HG02588 (cell line): Measurements from ENCODE around the gene UBE4B.
"Not testable (repeated sequence)": the region's sequence is repeated elsewhere in the genome, so short reads cannot be mapped to it uniquely, and the experiment has no call there.

ENCODE experiments used
- ATAC-seq: cut with Tn5 transposase; IDR thresholded peaks from one replicate; pipeline ENCODE4 v1.9.1; 2021; ENCODE audit warnings: mild to moderate bottlenecking, moderate library complexity; ENCODE audit not compliant: unreplicated experiment

UBE4B gene

DNA sequence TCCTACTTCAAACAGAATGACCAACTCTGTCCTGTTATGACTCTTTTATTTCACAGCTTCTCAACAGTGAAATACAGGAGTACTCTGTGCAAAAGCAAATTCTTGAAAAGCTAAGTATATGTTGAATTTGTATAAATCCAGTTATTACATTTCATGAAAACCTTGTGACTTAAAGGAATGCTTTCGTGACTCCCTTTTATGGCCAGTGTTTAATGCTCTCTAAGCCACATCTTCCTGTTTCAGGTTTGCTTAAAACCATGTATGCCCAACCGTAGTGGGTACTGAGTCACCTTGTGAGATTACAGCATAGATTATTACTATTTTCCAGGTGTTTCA is 137.4 kb downstream of the UBE4B start:
- no peak for ATAC-seq

DNA sequence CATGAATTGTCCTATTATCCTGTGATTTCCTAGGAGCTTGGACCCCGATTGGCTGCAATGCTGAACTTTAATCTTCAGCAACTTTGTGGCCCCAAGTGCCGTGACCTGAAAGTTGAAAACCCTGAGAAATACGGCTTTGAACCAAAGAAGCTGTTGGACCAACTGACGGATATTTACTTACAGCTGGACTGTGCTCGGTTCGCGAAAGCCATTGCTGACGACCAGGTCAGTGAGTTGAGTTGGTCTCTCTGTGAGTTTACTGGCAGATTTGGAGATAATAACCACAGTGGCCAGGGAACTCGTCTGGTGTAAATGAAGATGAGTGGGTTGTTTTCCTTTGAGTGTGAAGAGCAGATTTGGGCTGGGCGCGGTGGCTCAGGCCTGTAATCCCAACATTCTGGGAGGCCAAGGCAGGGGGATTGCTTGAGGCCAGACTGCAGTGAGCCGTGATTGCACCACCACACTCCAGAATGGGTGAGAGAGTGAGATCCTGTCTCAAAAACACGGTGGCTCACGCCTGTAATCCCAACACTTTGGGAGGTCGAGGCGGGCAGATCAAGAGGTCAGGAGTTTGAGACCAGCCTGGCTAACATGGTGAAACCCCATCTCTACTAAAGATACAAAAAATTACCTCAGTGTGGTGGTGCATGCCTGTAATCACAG is 138.5 kb downstream of the UBE4B start:
- no peak for ATAC-seq

DNA sequence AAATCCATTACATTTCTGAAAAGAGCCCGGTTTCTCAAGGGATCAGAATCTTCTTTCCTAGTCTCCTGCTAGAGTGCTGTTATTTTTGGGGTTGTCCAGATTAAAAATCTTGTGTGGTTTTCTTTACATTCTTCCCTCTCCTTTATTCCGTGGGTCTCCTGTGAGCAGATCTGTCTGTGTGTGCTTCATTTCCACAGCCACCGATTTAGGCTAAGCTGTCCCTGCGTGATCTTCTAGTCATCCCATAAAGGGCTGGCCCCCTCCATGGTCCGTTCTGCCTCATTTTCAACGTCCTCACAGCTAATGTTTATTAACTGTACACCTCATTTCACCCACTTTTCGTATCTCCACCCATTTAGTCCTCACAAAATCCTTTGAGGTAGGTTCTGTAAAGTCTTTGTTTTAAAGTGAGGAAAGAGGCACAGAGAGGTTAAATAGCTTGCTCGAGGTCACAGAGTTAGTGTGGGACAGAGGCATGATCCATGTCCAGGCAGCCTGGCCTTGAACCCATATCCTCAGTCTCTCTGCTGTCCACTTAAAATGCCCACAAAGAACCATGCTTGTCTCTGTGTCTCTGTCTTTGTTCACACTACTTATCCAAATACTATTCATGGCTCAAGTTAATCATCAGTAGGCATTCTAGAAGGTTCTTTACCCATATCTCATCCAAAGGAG is 139.4 kb downstream of the UBE4B start:
- ATAC-seq: no peak

DNA sequence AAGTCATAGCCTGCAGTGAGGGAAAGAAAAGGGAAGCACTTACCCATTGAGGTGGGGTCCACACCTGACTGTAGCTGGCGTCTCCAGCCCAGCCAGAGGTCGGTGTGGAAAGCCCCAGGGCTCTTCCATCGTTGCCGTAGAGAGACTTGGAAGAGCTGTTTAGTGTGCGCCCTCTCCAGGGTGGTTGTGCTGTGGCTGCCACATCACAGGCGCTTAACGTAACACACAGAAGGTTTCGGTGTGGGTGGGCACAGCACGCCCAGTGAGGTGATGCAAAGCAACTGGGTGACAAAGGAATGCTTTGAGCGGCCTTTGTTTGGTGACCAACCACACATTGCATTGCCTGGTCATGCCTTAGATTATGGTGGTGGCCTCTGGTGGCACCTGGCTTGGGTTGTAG is 140.8 kb downstream of the UBE4B start:
- no peak for ATAC-seq

DNA sequence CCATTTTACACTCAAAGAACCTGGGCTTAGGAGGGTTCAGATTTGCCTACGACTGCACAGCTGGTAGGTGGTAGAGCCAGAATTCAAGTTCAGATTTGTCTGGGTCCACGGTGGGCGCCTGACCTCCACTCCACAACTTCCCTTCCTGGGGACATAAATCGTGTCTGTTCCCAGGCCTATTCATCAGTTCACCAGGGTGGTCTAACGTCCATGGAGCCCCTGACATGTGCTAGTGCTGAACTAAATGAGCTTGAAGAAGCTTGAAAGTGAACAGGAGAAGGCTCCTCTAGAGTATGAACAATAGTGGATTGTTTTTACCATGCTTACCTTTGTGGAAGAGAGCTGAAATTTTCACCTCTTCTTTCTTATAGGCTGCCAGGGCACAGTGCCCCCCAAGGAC is 145.1 kb downstream of the UBE4B start:
- ATAC-seq: no peak

DNA sequence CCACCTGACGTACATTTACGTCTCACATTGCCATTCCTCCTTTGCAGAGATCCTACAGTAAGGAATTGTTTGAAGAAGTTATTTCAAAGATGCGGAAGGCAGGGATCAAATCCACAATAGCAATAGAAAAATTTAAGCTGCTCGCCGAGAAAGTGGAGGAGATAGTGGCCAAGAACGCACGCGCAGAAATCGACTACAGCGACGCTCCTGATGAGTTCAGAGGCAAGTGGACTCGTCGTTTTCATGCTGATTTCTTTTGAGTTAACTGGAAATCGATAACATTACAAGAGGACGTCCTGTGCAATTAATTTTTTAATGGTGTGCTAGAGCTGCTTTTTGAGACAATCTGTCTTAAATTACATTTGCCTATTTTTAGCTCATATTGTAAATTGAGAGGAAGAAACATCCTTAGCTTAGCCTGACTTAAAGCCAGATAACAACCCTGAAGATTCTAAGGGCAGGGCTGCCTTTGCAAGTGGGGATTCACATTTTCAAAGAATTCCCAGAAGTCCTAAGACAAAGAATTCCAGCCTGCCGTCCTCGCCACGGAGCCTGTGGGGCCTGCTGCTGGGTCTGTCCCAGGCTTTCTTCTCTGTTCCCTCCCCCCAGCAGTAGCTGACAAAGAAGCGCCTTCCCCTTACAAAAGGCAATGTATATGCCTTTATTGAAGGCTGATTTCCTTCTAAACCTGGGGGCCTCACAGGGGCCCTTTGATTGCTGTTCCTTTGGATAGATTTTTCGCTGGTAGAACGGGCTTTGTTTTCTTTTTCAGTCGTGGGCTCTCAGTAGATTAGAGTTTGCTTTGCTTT is 146.0 kb downstream of the UBE4B start:
- ATAC-seq: no peak

DNA sequence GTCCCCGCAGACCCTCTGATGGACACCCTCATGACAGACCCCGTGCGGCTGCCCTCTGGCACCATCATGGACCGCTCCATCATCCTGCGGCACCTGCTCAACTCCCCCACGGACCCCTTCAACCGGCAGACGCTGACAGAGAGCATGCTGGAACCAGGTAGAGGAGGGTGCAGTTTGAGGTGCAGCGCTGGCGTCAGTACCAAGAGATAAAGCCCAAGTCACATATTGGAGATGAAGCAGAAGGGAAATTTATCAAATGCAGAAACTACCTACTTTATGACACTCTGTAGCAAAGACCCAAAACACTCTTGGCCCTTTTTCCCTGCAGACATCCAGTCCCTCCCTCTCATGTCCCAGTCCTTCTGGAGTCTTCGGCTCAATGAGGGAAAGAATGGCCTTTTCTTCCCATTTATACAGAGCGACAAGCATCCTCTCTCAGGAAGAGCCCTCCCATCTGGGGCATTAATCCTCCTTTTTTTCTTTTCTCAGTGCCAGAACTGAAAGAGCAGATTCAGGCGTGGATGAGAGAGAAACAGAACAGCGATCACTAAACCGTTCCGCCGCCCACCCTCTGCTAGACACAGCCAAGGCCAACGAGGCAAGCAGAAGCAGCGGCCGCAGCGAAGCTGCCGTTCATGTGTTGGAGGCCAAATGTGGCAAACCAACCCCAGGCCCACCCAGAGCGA is 146.8 kb downstream of the UBE4B start:
- ATAC-seq: no peak

DNA sequence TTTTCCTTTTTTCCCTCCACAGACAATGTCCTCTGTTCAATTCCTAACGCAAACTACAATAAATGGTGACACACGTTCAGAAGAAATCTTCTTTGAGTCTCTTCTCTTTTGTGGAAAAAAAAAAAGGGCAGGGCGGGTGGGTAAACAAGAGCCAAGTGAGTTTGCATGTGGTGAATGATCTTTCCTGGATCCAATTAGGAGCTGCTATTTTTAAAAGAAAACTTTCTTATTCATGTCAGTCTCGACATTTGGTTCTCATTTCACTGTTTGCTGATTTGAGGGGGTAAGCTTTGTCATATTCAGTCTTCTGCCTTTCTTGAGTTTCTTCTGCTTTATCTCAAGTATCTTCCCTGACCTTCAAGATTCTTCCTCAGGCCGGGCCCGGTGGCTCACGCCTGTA is 148.4 kb downstream of the UBE4B start:
- no peak for ATAC-seq

DNA sequence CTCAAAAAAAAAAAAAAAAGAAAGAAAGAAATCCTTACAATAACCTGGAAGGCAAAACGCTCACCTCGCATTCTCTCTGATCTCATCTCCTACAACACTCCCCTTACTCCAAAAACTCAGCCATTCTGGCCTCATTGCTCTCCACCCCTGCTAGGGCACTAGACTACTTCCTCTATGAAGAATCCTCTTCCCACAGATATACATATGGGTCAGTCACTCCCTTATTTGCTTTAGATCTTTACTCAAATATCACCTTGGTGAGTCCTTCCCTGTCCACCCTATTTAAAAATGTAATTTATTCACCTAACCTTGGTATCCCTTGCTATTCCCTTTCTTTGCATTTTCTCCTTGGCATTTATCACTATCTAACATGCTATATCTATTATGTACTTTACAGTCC is 153.0 kb downstream of the UBE4B start:
- ATAC-seq: no peak

DNA sequence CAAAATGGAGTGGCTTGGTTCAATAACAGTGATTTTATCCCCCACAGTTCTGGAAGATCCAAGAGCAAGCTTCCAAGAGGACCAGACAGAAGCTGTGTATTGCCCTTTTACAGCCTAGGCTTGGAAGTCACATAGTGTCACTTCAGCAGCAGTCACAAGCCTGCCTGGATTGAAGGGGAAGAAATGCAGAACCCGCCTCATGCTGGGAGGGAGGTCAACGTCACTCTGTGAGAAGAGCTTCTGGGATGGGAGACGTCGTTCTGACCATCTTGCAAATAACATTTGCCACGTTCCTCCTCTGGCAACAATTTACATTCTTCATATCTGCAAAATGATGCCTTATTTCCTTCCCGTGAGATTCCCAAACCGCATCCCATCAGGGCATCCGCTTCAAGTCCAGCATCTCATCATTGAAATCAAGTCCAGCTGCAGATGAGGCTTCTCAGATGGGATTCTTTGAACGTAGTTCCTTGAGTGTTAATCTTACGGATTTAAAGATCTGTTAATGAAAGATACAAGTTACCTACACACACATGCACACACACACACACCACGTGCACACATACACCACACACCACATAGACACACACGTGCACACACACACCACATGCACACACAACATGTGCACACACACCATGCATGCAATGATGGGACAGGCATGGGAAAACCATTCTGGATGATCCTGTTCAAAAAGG is 153.7 kb downstream of the UBE4B start:
- ATAC-seq: no peak

DNA sequence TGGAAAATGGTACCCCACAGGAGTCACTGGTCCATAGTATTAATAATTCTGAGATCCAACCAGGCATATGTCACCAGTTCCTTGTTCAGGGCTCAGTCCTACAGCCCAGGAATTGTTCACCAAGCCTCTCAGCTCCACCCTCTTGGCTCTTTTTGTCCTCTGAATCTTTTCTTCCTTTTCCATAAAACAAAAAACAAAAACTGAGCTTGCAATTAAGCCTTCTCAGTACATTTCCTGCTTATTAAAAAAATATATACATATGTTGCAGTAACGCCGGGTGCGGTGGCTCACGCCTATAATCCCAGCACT is 154.2 kb downstream of the UBE4B start:
- no peak for ATAC-seq

DNA sequence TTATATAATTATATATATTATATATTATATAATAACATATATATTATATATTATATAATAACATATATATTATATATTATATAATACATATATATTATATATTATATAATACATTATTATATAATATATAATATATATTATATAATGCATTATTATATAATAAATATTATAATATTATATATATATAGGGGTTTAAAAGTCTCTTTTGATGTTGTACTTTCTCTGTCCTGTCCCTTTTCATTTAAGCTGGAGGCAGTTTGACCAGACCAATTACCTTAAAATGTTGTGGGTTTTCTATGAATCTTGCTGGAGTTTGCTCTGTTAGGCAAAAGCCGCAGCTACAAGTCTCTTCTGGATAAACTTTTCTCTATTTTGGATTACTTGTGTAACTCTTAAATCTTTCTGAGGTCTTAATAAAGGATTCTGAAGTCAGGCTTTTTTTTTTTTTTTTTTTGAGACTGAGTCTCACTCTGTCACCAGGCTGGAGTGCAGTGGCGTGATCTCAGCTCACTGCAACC is 155.4 kb downstream of the UBE4B start:
- ATAC-seq: no peak

DNA sequence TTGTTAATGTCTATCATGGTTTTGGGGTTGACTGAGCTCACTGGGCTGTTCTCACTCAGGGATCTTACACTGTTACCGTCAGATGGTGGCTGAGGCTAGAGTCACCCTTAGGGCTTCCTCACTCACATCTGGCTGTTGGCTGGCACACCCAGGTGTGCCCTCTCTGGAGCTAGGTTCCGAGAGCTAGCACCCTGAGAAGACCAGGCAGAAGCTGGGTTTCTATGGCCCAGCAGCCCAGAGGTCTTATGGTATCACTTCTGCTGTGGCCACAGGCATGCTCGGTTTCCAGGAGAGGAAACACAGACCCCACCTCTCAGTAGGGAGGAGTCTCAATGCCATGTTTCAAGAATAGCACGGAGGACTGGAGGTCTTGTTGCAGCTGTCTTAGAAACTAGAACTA is 156.9 kb downstream of the UBE4B start:
- no peak for ATAC-seq

DNA sequence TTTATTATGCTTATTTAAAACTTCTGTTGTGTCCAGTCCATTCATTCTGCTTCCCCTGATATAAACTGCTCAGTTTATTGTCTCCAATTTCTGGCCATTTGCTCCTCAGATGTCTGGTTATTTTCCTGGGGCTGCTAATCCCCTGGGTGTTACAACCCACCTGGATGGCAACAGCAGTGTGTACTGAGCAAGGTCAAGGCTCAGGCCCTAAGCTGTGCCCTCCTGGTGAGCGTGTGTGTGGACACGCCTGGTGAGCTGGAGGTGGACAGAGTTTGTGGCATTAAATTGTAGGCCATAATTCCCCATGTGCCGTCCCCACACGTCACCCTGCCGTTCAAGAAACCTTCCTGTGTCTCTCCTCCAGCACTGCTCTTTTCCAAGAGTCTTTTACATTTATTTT is 159.5 kb downstream of the UBE4B start:
- ATAC-seq: no peak

DNA sequence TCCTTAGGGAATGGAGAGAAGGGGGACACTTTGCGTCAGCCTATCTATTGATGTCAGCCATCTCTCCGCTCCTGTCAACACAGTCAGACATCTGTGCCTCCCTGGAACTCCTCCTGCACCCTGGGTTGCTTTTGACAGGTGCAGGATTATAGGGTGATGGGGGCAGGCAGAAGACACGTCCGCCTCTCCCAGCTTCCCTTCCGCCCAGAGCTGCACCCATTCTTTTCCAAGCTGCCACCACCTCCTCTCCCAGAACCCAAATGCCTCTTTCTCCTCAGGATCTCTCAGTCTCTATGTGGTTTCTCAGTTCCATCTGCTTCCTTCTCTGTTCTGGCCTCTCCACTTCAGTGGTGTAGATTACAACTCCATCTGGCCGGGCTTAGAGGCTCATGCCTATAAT is 160.5 kb downstream of the UBE4B start:
- ATAC-seq: no peak

DNA sequence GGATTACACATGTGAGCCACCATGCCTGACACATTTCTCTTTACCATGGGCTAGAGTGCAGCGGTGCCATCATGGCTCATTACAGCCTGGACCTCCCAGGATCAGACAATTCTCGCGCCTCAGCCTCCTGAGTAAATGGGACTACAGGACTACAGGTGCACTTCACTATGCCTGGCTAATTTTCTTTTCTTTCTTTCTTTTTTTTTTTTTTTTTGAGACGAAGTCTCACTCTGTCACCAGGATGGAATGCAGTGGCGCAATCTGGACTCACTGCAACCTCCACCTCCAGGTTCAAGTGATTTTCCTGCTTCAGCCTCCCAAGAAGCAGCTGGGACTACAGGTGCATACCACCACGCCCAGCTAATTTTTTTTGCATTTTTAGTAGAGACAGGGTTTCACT is 162.8 kb downstream of the UBE4B start:
- no peak for ATAC-seq

DNA sequence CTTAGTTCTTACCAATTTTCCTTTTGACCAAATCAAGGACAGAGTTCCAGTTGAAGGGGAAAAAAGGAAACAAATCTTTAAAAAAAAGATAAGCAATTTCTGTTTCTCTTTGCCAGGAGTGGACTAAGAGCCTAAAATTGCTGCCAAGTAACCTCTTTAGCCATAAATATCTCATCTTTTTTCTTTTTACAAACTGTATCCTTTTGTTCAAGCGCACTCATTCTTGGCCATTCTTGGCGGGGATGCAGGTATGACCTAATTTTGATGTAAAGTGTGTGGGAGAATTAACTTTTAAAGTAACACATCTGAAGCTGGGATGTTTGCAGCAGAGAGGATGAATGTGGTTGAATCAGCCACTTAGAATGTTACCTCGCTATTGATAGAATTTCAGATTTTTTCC is 164.2 kb downstream of the UBE4B start:
- ATAC-seq: no peak

DNA sequence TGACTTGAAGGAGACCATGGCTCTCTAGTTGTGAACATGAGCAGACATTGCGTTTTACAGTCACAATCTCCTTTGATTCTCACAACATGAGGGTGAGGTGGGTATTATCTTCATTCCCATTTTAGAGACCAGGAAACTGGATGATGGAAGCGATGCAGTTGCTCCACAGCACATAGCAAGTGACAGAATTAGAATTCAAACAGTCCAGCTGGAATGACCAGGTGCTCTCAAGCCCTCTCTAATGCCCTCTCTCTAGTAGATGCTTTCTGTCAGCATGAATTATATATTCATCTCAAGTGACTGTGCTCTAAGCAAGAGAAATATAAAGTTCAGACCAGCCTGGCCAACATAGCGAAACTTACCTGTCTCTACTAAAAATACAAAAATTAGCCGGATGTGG is 167.9 kb downstream of the UBE4B start:
- ATAC-seq: no peak

DNA sequence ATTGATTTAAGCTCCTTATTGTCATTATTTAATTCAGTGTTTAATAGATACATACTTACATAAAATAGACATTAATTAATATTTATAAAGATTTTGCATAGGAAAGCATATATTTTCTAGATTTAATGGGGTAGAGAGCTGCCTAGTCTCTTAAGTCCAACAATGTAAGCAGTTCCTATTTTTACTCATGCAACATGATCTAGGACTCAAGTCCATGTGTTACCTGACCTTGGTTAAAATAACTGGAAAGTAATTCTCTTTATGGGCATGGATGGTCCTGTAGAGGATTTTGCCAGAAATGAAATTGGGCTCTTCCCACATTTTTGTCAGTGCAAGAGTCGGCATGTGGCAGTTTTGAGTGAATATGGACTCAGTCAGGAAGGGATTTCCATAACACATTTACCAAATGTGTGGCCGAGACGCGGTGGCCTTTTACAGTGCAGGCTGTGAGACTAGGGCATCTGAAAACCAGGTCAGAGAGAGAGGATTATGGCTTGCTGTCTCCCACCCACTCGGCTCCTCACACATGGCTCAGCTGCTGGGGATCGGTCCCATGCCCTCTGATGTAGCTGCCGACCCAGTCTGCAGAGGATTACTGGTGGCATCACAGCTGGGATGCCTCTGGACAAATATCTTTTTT is 171.4 kb downstream of the UBE4B start:
- no peak for ATAC-seq

DNA sequence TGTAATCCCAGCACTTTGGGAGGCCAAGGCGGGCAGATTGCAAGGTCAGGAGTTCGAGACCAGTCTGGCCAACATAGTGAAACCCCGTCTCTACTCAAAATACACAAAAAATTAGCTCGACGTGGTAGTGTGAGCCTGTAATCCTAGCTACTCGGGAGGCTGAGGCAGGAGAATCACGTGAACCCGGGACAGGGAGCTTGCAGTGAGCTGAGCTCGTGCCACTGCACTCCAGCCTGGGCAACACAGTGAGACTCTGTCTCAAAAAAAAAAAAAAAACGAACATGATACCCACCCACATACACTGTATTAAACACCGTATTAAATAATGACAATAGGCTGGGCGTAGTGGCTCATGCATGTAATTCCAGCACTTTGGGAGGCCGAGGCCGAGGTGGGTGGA is 172.4 kb downstream of the UBE4B start:
- ATAC-seq: not testable (repeated sequence)

DNA sequence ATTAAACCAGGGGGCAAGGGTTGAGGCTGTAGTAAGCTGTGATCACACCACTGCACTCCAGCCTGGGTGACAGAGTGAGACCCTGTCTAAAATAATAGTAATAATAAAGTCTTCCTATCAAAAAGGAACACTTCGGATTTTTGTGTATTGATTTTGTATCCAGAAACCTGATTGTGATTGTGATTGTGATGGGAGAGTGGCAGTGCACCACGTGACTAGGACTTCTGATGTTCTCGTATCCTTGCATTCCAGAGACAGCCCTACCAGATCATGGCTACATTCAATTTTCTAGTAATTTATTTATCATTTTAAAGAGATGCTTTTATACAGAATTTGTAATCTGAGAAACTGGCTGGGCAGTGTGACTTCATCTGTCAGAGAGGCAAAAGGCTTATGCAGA is 175.1 kb downstream of the UBE4B start:
- no peak for ATAC-seq
